Measurements from ENCODE around the gene ANGPTL4.

- TF ChIP-seq POLR2AphosphoS5 (IDR thresholded peaks at IDR 0.05; ENCODE audit: low read depth) (no peak), CTCF (conservative IDR thresholded peaks at IDR 0.05; ENCODE audit: low read depth in 2 of 2) (no peak), EZH2 (IDR thresholded peaks at IDR 0.05; ENCODE audit: low read depth, unreplicated experiment) (no peak), REST (IDR thresholded peaks at IDR 0.05; ENCODE audit: unreplicated experiment) (no peak), EZH2phosphoT487 (IDR thresholded peaks at IDR 0.05; ENCODE audit: unreplicated experiment) (no peak), JUNB (IDR thresholded peaks at IDR 0.05; ENCODE audit: unreplicated experiment) (no peak)
Measured at GRCh38 chr19:8370176-8371010, 6.4 kb downstream of the ANGPTL4 start.

Measured in GM23338 (cell line).